LNCaP clone FGC (cell line): ENCODE results near the gene MAPKAPK2.

Experiments
- DNase-seq: peaks from one replicate; pipeline ENCODE4 v3.0.0-alpha.2; 2011; ENCODE audit warnings: low read depth
- H3K4me3 ChIP-seq: 2 replicates; pipeline ENCODE4 v1.5.1; 2011; ENCODE audit warnings: mild to moderate bottlenecking, low read depth, low read length, control low read depth
- CTCF ChIP-seq: IDR thresholded peaks from 2 replicates; pipeline ENCODE4 v1.5.1; 2012; ENCODE audit warnings: mild to moderate bottlenecking; ENCODE audit not compliant: control insufficient read depth, insufficient read depth; ENCODE audit errors: extremely low read depth

Gene MAPKAPK2

GRCh38 chr1:206702260-206702659 lies 17.6 kb downstream of the MAPKAPK2 start:
- no peak for DNase-seq
- no peak for TF ChIP-seq CTCF
- no peak overlapping the region for H3K4me3 ChIP-seq

DNA sequence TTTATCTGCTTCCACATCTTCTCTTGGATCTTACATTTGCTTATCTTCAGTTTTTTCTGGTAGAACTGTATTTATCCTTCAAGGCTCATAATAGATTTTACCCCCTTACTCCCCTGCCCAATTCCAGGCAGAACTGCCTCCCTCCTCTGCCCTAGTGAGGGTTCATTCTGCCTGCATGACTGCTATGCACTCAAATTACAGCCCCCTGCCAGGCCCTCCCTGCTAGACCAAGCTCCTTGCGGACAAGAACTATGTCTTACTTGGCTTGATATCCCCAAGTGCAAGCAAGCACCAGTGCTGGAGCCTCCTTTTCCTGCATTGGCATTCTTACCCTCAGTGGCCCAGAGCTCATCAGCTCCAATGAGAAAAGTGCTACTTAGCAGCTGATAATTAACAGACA lies 18.1 kb downstream of the MAPKAPK2 start:
- no peak overlapping the region for H3K4me3 ChIP-seq
- DNase-seq = no peak
- no peak for TF ChIP-seq CTCF

DNA sequence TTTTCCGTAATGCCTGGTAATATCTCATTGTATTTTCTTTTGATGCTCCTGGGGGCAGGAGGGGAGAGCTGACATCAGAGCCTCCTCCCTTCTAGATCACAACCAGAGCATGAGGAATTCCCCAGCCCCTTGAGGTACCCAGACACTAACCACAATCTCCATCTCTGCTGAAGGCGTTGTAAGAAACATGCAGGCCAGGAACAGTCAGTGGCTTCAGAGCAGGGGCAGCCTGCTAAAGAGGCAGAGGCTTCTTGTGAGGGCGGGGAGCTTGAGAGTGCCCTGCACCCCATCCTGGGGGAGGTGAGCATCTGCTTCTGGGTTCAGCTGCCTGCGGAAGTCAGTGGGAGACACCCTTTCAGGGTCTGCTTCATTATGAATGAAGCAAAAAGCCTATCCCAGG lies 19.0 kb downstream of the MAPKAPK2 start:
- DNase-seq = no peak
- TF ChIP-seq CTCF = no peak
- no peak overlapping the region for H3K4me3 ChIP-seq

DNA sequence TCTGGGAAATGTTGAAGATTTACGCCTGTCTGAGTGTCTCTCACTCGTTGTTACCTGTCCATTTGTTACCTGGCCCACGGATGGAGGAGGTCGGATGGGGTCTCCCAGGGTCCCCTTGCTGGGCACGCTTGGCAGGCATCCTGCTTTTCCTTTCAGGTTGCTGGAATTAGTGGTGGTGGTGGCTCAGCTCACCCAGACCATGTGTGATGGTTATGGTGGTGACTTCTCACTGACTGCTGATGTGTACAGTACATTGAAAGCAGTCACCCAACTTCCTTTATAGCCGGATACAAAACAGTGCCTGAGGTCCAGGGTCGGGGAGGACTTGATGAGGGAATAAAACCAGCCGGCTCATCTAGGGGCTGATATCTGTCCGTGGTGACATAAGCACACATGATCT lies 19.5 kb downstream of the MAPKAPK2 start:
- H3K4me3 ChIP-seq = no peak overlapping the region
- TF ChIP-seq CTCF = no peak

DNA sequence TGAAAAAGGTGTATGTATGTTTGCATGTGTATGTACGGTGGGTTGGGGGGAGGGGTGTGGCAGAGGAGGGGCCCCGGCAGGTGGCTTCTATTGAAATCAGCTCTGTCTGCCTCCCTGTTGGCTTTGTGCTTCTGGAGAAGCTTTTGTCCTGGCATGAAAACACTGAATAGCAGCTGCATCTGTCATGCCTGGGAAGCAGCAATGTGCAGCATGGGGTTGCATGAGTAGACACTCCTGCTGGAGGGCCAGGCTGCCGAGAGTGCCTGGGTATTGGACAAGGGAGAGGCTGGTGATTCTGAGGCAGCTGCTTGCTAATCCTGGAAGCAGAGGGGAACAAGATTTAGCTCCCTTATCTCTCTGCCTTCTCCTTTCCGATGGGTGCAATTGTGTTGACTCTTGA lies 20.5 kb downstream of the MAPKAPK2 start:
- DNase-seq = no peak
- H3K4me3 ChIP-seq = no peak overlapping the region
- no peak for TF ChIP-seq CTCF

More for the DNA sequence above, 19.5 kb downstream of the MAPKAPK2 start:
- DNase-seq = no peak

GRCh38 chr1:206705726-206706297 lies 21.1 kb downstream of the MAPKAPK2 start:
- no peak for DNase-seq
- TF ChIP-seq CTCF = no peak
- no peak overlapping the region for H3K4me3 ChIP-seq

- DNase-seq = no peak
- no peak overlapping the region for H3K4me3 ChIP-seq
- no peak for TF ChIP-seq CTCF
These were observed 21.6 kb downstream of the MAPKAPK2 start for GRCh38 chr1:206706298-206706791.
